ENCODE measurements around the gene NRG2. TPM values are rescaled to one million over a fixed set of nuclear protein-coding genes. Genes with fewer than 3 reads are reported as not detected.

NRG2 gene
- polyA plus RNA-seq, 3 donors = 0.01 TPM; not detected in 2

- Histone ChIP-seq H3K27me3 (ENCODE audit: control insufficient read depth in 2 of 2, insufficient read depth in 2 of 2, low read length in 2 of 2) (no peaks in the 10 kb centered on the region), H3K9me3 (replicated peaks in 1 of 2; ENCODE audit: control insufficient read depth in 1 of 2, insufficient read depth in 1 of 2, low read length in 2 of 2) (no peaks in the 10 kb centered on the region), H3K4me1 (ENCODE audit: control insufficient read depth in 1 of 2, insufficient read depth in 2 of 2, low read length in 2 of 2) (no peaks in the 10 kb centered on the region), H3K9ac (ENCODE audit: insufficient read depth, low read length, poor library complexity, severe bottlenecking) (no peak overlapping the region), H3K27ac (ENCODE audit: low read depth in 1 of 2, low read length in 2 of 2) (no peak overlapping the region), H3K4me2 (replicated peaks; ENCODE audit: extremely low read depth, low read length, poor library complexity, severe bottlenecking) (no peak overlapping the region), H3K36me3 (replicated peaks in 1 of 2; ENCODE audit: control insufficient read depth in 1 of 2, insufficient read depth in 2 of 2, low read length in 2 of 2) (no peaks in the 10 kb centered on the region), H2AFZ (ENCODE audit: insufficient read depth, low read depth, low read length, poor library complexity, severe bottlenecking) (no peak overlapping the region), H3K4me3 (replicated peaks in 1 of 3; ENCODE audit: low read depth in 2 of 3, low read length in 3 of 3) (no peak overlapping the region), H3K79me2 (ENCODE audit: insufficient read depth, low read length) (no peaks in the 10 kb centered on the region), H4K20me1 (ENCODE audit: insufficient read depth, low read length) (no peaks in the 10 kb centered on the region)
- Mint-ChIP-seq H3K4me1 (no peaks in the 10 kb centered on the region), H3K4me3 (no peak overlapping the region), H3K27ac (no peak overlapping the region), H3K36me3 (no peaks in the 10 kb centered on the region), H3K9me3 (peaks cover 0 to 5% (median 0%) of the 10 kb centered on the region in 7 donors), H3K27me3 (ENCODE audit: low read depth in 3 of 3) (peaks cover under 1 to 12% (median 9%) of the 10 kb centered on the region in 3 donors)
- DNase-seq = no peak
- no peak for TF ChIP-seq CTCF (IDR thresholded peaks at IDR 0.05)
- intact Hi-C loops (cut with micrococcal nuclease) = no loop called here
- WGBS (ENCODE audit: insufficient coverage) = 96% methylated on average over 5 of the region's 5 CpGs
Measured at GRCh38 chr5:139881143-139881733, 161.9 kb downstream of the NRG2 start.

GRCh38 chr5:139880416-139881142 is 162.5 kb downstream of the NRG2 start:
- Histone ChIP-seq H3K9me3 (replicated peaks in 1 of 2; ENCODE audit: control insufficient read depth in 1 of 2, insufficient read depth in 1 of 2, low read length in 2 of 2) (no peaks in the 10 kb centered on the region), H4K20me1 (ENCODE audit: insufficient read depth, low read length) (no peaks in the 10 kb centered on the region), H3K79me2 (ENCODE audit: insufficient read depth, low read length) (no peaks in the 10 kb centered on the region), H3K27me3 (ENCODE audit: control insufficient read depth in 2 of 2, insufficient read depth in 2 of 2, low read length in 2 of 2) (no peaks in the 10 kb centered on the region), H3K4me1 (ENCODE audit: control insufficient read depth in 1 of 2, insufficient read depth in 2 of 2, low read length in 2 of 2) (no peaks in the 10 kb centered on the region), H3K4me2 (replicated peaks; ENCODE audit: extremely low read depth, low read length, poor library complexity, severe bottlenecking) (no peak overlapping the region), H2AFZ (ENCODE audit: insufficient read depth, low read depth, low read length, poor library complexity, severe bottlenecking) (no peak overlapping the region), H3K27ac (ENCODE audit: low read depth in 1 of 2, low read length in 2 of 2) (no peak overlapping the region), H3K9ac (ENCODE audit: insufficient read depth, low read length, poor library complexity, severe bottlenecking) (no peak overlapping the region), H3K36me3 (replicated peaks in 1 of 2; ENCODE audit: control insufficient read depth in 1 of 2, insufficient read depth in 2 of 2, low read length in 2 of 2) (no peaks in the 10 kb centered on the region), H3K4me3 (replicated peaks in 1 of 3; ENCODE audit: low read depth in 2 of 3, low read length in 3 of 3) (no peak overlapping the region)
- Mint-ChIP-seq H3K36me3 (no peaks in the 10 kb centered on the region), H3K4me1 (no peaks in the 10 kb centered on the region), H3K9me3 (peaks cover 0 to 8% (median 3%) of the 10 kb centered on the region in 7 donors), H3K4me3 (no peak overlapping the region), H3K27me3 (ENCODE audit: low read depth in 3 of 3) (peaks cover 3 to 12% (median 9%) of the 10 kb centered on the region in 3 donors), H3K27ac (no peak overlapping the region)
- intact Hi-C loops (cut with micrococcal nuclease) = no loop called here
- DNase-seq = no peak
- no peak for TF ChIP-seq CTCF (IDR thresholded peaks at IDR 0.05)
- WGBS (ENCODE audit: insufficient coverage) = 100% methylated on average over 2 of the region's 18 CpGs
